Tibial nerve (tissue), 4 donors: ENCODE measurements around the gene SLC6A15. TPM values are rescaled to one million over a fixed set of nuclear protein-coding genes. Genes with fewer than 3 reads are reported as not detected.

Experiments used
- DNase-seq, 2 donors: peaks; one replicate each; pipeline ENCODE4 v3.0.0-alpha.2; 2019; ENCODE audit warnings: low spot score in 2 of 2
- H3K27ac ChIP-seq, 4 donors: fragments of 200-600 bp; sonication (generic) in 3 of 4; one replicate each; pipeline ENCODE4 v1.5.1; 2017 to 2019; ENCODE audit warnings: mild to moderate bottlenecking in 1 of 4
- H3K27me3 ChIP-seq, 2 donors: fragments of 200-600 bp; sonication (generic) in 1 of 2; one replicate each; pipeline versions ENCODE4 v1.5.1 to v1.6.0; 2017 to 2019
- H3K36me3 ChIP-seq, 3 donors: fragments of 200-600 bp; sonication (generic); one replicate each; pipeline ENCODE4 v1.5.1; 2018 to 2019
- H3K4me1 ChIP-seq, 4 donors: fragments of 200-600 bp; sonication (generic) in 3 of 4; one replicate each; pipeline ENCODE4 v1.5.1; 2017 to 2019
- H3K4me3 ChIP-seq, 4 donors: fragments of 200-600 bp; sonication (generic) in 3 of 4; one replicate each; pipeline ENCODE4 v1.5.1; 2017 to 2019; ENCODE audit warnings: mild to moderate bottlenecking in 1 of 4, moderate library complexity in 1 of 4
- H3K9me3 ChIP-seq, 4 donors: fragments of 200-600 bp; sonication (generic) in 3 of 4; one replicate each; pipeline ENCODE4 v1.5.1; 2017 to 2019
- CTCF ChIP-seq, 5 experiments: fragments of 200-600 bp in 3 of 5; fragments of 450-650 bp in 2 of 5; sonication (generic) in 3 of 5; IDR thresholded peaks; one replicate each; pipeline ENCODE4 v1.5.1; 2016 to 2019; ENCODE audit warnings: antibody characterized with exemption in 5 of 5, mild to moderate bottlenecking in 3 of 5, moderate library complexity in 2 of 5
- EP300 ChIP-seq, 2 donors: sonication (generic); formaldehyde crosslinking; IDR thresholded peaks; one replicate each; pipeline ENCODE4 v1.6.1; 2017; ENCODE audit warnings: antibody characterized with exemption in 2 of 2, mild to moderate bottlenecking in 1 of 2
- POLR2A ChIP-seq, 2 donors: fragments of 450-650 bp; IDR thresholded peaks; one replicate each; pipeline ENCODE4 v1.6.1; 2017; ENCODE audit warnings: antibody characterized with exemption in 2 of 2, mild to moderate bottlenecking in 2 of 2, moderate library complexity in 2 of 2
- WGBS, 2 donors: methylation state at CpG; one replicate each; pipeline ENCODE4 v1.1.5; 2018; 5-methylcytosine and 5-hydroxymethylcytosine counted together
- total RNA-seq, 4 donors: library from RNA; depleted of rRNA; stranded (reverse); fragments of >200 nt; gene quantifications; one replicate each; pipeline ENCODE4 v1.1.0, GENCODE V29; 2016

The SLC6A15 gene
- total RNA-seq, 4 donors from 2014 or later: 0.30 to 0.84 (median 0.51) TPM

- WGBS, 2 donors: 96 to 97% methylated on average over 2 of the region's 2 CpGs
- Histone ChIP-seq H3K9me3 (no peaks in the 10 kb centered on the region), H3K4me3 (no peak overlapping the region), H3K4me1 (no peaks in the 10 kb centered on the region), H3K27me3 (no peaks in the 10 kb centered on the region), H3K36me3 (no peaks in the 10 kb centered on the region), H3K27ac (no peak overlapping the region)
- DNase-seq: peak in 1 of 2 donors; percentile 55
- TF ChIP-seq EP300 (IDR thresholded peaks at IDR 0.05): no peak
- TF ChIP-seq POLR2A (IDR thresholded peaks at IDR 0.05): no peak
- TF ChIP-seq CTCF (IDR thresholded peaks at IDR 0.05): peak; percentile 22 to 61 (median 54)
These were observed 70.1 kb downstream of the SLC6A15 start for GRCh38 chr12:84842406-84843013.

GRCh38 chr12:84841591-84841990 lies 71.0 kb downstream of the SLC6A15 start:
- Histone ChIP-seq H3K4me1 (no peaks in the 10 kb centered on the region), H3K36me3 (no peaks in the 10 kb centered on the region), H3K27me3 (no peaks in the 10 kb centered on the region), H3K9me3 (no peaks in the 10 kb centered on the region), H3K27ac (no peak overlapping the region), H3K4me3 (no peak overlapping the region)
- no peak for TF ChIP-seq POLR2A (IDR thresholded peaks at IDR 0.05)
- no peak for TF ChIP-seq CTCF (IDR thresholded peaks at IDR 0.05)
- no peak for TF ChIP-seq EP300 (IDR thresholded peaks at IDR 0.05)
- DNase-seq: no peak
- WGBS, 2 donors: 37 to 42% methylated on average over 1 of the region's 1 CpG

- Histone ChIP-seq H3K36me3 (no peaks in the 10 kb centered on the region), H3K4me1 (no peaks in the 10 kb centered on the region), H3K9me3 (no peaks in the 10 kb centered on the region), H3K4me3 (no peak overlapping the region), H3K27ac (no peak overlapping the region), H3K27me3 (no peaks in the 10 kb centered on the region)
- no peak for DNase-seq
- TF ChIP-seq POLR2A (IDR thresholded peaks at IDR 0.05) (no peak), CTCF (IDR thresholded peaks at IDR 0.05) (no peak), EP300 (IDR thresholded peaks at IDR 0.05) (no peak)
These were observed 72.2 kb downstream of the SLC6A15 start for GRCh38 chr12:84840356-84840755.

- no peak for TF ChIP-seq EP300 (IDR thresholded peaks at IDR 0.05)
- no peak for TF ChIP-seq CTCF (IDR thresholded peaks at IDR 0.05)
- TF ChIP-seq POLR2A (IDR thresholded peaks at IDR 0.05): no peak
These were observed 85.7 kb downstream of the SLC6A15 start for GRCh38 chr12:84826925-84827324.

GRCh38 chr12:84825149-84825548 lies 87.5 kb downstream of the SLC6A15 start:
- no peaks in the 10 kb centered on the region for H3K9me3 ChIP-seq
- H3K36me3 ChIP-seq: no peaks in the 10 kb centered on the region
- TF ChIP-seq EP300 (IDR thresholded peaks at IDR 0.05) (no peak), POLR2A (IDR thresholded peaks at IDR 0.05) (no peak), CTCF (IDR thresholded peaks at IDR 0.05) (no peak)
- H3K27me3 ChIP-seq: no peaks in the 10 kb centered on the region
- DNase-seq: no peak
- WGBS, 2 donors: 33 to 46% methylated on average over 2 of the region's 2 CpGs
- no peak overlapping the region for H3K27ac ChIP-seq
- no peaks in the 10 kb centered on the region for H3K4me1 ChIP-seq
- no peak overlapping the region for H3K4me3 ChIP-seq

More at GRCh38 chr12:84826925-84827324, 85.7 kb downstream of the SLC6A15 start:
- H3K9me3 ChIP-seq: no peaks in the 10 kb centered on the region
- no peak overlapping the region for H3K27ac ChIP-seq
- H3K4me3 ChIP-seq: no peak overlapping the region
- no peaks in the 10 kb centered on the region for H3K4me1 ChIP-seq
- 95 to 100% methylated on average over 1 of the region's 1 CpG for WGBS, 2 donors
- no peaks in the 10 kb centered on the region for H3K36me3 ChIP-seq
- DNase-seq: no peak
- no peaks in the 10 kb centered on the region for H3K27me3 ChIP-seq
